Stimulated activated CD4-positive, alpha-beta T cell treated with anti-CD3 and anti-CD28 coated beads, Interleukin-1b, Interleukin-23, amount 100 ng/mL, for 48 hours (primary cell): ENCODE data around the gene PRR19.
"Not testable (repeated sequence)": the region's sequence is repeated elsewhere in the genome, so short reads cannot be mapped to it uniquely, and the experiment has no call there.

ENCODE experiments used
- DNase-seq: peaks from one replicate; pipeline ENCODE4 v3.0.0-alpha.2; 2020

The PRR19 gene, protein sequence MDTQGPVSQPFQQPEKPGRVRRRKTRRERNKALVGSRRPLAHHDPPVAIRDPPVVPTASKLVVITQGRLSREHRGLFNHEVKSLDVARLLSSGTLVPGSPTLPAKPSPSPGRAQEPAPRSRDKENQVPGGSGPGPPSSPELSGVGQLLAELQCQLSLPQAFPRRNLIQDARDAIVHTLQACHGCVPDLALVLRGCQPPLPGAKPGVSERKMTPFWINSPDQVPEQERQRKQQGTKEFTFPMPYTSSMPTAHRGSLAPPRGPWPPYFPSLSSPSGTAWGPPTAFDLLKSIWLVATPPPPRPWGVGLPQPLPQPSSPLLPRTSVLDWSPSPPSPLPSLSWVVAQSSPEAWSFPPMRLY

DNA sequence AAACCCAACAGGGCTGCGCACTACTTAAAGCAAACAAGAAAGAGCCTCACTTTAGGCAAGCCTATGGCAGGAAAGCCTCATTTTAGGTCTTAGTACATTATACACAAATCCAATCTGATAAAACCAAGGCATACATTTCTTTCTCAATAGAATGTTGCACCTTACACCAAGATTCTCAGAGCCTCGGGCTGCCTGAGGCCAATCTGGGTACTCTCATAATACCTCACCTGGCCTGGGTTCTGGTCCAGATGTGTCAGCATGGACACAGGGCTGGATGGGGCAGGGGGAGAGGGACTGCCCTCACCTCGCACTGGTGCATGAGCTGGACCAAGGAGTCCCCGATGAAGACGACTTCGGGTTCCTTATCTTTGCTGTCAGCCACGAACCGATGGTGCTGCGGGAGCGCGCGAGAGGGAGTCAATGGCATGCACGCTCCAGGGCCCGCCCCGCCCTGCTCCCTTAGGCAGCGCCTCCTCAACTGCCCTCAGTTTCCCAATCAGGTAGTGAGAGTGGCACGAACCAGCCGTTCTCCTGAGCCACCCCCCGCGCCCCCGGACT is at the start of gene PRR19:
Gene PRR19, plus strand, starts transcription at position 487 of the 558 bp plus-strand sequence. CDS start 7,453 bp downstream, outside the sequence.
- DNase-seq = no peak

- no peak for DNase-seq
Observed at GRCh38 chr19:42252365-42253244, 49.3 kb upstream of the PRR19 start.

- peak; percentile 59 for DNase-seq
Observed at GRCh38 chr19:42253245-42254088, 48.5 kb upstream of the PRR19 start.

DNA sequence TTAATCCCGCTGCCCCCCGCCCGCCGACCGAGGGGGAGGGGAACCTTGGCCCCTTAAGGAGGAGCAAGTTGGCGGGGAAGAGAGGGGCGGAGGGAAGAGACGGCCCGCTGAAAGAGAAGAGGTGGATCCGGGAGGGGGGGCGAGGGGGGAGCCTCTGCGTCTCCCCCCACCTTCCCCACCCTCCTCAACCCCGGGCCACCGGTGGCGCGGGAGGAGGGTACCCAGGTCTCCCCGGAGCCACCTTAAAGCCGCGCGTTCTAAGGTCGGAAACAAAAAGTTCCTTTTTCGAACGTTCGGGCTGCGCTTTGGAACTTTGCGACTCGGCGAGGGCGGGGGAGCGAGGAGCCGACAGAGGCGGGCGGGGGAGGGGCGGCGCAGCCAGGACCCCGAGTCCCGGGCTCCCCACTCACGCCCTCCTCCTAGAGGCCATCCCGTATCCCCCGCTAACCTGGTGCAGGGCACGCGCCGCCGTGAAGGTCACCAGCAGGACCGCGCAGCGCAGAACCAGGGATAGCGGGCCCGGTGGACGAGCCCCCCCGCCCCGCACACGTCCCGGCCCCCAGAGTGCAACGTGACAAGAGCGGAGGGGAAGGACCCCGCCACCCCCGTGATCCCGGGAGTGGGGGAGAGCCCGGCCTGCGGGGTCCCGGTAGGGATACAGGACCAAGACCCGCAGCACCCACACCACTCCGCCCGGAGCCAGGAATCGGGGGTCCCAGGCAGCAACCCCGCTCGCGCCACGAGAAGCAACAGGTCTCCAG is 47.7 kb upstream of the PRR19 start:
- peak; percentile 74 for DNase-seq

GRCh38 chr19:42254850-42255765 is 46.8 kb upstream of the PRR19 start, which contains the start of gene ERF:
ERF (minus strand) TSS chr19:42255128; CDS start chr19:42254999, 129 bp downstream.
- DNase-seq = peak; percentile 92

- DNase-seq = no peak
Observed at GRCh38 chr19:42255766-42256745, 45.9 kb upstream of the PRR19 start.

DNA sequence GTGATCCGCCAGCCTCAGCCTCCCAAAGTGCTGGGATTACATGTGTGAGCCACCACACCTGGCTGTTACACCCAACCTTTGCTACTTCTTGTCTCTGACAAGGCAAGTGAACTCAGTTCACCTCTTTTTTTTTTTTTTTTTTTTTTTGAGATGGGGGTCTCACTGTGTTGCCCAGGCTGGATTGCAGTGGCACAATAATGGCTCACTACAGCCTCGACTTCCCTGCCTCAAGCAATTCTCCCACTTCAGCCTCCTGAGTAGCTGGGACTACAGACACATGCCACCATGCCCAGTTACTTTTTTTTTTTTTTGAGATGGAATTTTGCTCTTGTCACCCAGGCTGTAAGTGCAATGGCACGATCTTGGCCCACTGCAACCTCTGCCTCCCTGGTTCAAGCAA is 44.1 kb upstream of the PRR19 start:
- DNase-seq = not testable (repeated sequence)

- no peak for DNase-seq
Observed at GRCh38 chr19:42261763-42262162, 40.2 kb upstream of the PRR19 start.

- DNase-seq = not testable (repeated sequence)
Observed at GRCh38 chr19:42266105-42266504, 35.8 kb upstream of the PRR19 start.

GRCh38 chr19:42266928-42267603 is 34.9 kb upstream of the PRR19 start:
- not testable (repeated sequence) for DNase-seq

- no peak for DNase-seq
Observed at GRCh38 chr19:42267644-42268141, 34.2 kb upstream of the PRR19 start.

DNA sequence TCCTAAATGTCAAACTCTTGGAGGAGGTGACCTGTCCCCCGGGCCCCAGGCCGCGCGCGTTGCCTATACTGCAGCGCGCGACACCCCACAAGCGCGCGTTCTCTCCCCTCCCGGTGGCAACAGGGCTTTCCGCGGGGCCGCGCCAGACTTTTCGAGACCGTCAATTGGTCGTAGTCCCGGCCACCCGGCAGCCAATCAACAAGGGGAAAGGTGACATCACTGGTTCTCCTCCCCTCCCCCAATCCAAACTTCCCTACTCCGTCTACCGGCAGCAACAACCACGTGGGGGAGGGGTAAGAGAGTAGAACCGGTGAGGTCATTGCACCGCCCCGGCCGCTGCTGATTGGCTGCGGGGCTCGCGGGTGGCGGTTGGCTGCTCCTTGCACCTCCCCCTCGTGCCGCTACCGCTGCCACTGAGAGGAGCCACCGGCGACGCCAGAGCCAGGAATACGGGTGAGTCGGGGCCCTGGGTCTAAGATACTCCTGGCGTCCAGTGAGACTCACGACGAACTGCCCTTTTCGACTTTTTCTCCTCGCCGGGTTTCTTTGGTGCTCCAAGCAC is 33.7 kb upstream of the PRR19 start:
- peak; percentile 99 for DNase-seq

- peak; percentile 99 for DNase-seq
Observed at GRCh38 chr19:42268704-42269477, 33.0 kb upstream of the PRR19 start, which contains the start of gene CIC. CIC (plus strand) TSS chr19:42269252; CDS start chr19:42271784, 2,532 bp downstream.

DNA sequence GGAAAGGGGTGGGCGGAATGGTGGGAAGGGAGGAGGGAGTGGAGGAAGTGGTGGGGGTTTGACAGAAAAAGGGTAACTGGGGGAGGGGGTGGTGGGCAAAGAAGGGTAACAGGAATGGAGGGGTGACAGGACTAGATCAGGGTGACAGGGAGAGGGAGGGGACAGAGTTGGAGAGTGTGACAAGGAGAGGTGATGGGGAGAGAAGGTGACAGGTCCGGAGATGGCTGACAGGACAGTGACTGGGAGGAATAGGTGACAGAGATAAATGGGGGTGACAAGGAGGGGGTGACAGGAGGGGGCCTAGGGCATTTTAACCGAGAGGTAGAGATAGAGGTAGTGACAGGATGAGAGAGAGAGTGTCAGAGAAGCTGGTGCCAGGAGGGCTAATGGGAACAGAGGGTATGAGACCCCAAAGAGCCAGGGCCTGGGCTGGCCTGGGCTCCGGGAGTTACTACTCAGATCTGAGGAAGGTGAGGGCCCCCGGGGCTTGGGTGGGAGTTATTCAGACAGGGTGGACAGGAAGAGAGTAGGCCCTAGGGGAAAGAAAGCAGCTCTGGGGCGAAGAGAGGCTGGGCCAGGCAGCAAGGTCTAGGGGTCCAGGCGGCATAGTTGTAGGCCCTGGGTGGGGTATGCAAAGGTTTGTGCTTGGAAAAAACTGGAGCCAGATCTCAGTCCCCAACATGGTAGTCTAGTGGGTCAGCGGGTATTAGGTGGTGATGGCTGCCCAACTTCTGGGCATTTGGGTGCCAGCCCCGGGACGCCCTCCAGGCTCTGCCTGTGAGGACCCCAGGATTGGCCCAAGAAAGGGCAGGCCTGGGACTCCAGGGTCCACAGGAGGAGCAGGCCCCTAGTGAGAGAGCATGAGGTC is 32.2 kb upstream of the PRR19 start:
- no peak for DNase-seq

DNA sequence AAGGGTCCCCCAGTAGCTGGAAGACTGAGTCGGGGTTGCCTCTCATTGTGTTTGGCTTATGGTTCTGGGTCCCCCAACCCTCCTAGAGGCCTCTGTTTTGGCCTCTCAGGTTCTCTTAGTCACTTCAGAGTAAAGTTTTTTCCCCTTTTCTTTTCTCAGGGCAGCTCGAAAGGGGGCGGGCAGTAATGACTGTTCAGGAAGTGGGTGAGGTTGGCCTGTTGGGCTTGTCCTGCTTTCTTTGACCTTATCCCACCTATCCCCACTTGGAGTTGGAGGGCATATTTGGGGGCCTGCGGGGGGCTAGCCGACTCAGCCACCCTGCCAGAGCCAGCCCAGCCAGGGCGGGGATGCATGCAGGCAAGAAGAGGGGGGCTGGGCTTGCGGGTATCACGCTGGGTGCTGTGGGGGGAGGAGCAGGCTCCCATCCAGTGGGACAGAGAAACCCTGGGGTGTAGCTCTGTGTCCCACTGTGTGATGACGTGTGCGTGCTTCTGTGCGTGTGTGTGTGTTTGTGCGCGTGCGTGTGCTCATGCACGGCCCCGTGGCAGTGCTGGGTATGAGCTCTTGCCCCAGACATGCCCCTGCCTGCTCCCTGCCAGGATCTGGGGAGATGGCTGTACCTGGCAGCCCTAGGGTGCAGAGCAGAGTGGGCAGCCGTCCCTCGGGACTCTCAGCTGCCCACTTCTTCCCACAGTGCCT is 31.4 kb upstream of the PRR19 start:
- DNase-seq = peak; percentile 80

DNA sequence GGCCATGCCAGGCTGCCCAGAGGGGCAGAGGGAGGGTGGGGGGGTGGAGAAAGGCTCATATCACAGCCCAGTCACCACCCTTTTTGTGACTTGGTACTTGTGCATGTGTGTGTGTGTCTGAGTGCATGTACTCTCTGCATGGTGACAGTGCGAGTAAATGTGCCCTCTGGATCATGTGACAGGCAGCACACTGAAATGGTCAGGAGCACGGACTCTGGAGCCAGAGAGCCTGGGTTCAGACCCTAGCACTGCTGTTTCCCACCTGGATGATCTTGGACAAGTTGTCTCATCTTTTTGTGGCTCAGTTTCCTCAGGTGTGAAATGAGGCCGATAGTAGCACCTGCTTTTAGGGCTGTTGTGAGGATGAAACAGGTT is 30.9 kb upstream of the PRR19 start:
- no peak for DNase-seq
